Neural progenitor cell (in vitro differentiated cells): ENCODE results near the gene ACTR1A.
"Not testable (repeated sequence)": the region's sequence is repeated elsewhere in the genome, so short reads cannot be mapped to it uniquely, and the experiment has no call there.

Experiments used
- EZH2 ChIP-seq: fragments of 200-600 bp; sonication (generic); IDR thresholded peaks from 2 replicates; pipeline ENCODE4 v1.6.1; 2017; ENCODE audit warnings: antibody characterized with exemption, mild to moderate bottlenecking, moderate library complexity
- EZH2phosphoT487 ChIP-seq: fragments of 200-600 bp; sonication (generic); IDR thresholded peaks from 2 replicates; pipeline ENCODE4 v1.6.1; 2017; ENCODE audit warnings: antibody characterized with exemption
- TF ChIP-seq, protein P1 (sequence below): fragments of 200-600 bp; sonication (generic); IDR thresholded peaks from 2 replicates; pipeline ENCODE4 v1.5.1; 2017; ENCODE audit warnings: antibody characterized with exemption, mild to moderate bottlenecking

DNA sequence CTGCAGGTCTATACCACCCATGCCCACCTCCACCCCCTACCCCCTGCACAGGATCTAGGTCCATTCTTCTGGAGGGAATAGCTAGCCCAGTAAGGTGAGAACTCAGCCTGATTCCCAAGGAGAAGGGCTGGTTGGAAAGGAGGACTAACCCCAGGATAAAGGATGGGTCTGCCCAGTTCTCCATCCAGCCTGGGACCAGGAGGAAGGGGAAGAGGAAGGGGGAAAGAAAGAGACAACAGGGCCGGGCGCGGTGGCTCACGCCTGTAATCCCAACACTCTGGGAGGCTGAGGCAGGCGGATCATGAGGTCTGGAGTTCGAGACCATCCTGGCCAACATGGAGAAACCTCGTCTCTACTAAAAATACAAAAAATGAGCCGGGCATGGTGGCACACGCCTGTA, 32.5 kb upstream of the ACTR1A start:
- TF ChIP-seq, protein P1, sequence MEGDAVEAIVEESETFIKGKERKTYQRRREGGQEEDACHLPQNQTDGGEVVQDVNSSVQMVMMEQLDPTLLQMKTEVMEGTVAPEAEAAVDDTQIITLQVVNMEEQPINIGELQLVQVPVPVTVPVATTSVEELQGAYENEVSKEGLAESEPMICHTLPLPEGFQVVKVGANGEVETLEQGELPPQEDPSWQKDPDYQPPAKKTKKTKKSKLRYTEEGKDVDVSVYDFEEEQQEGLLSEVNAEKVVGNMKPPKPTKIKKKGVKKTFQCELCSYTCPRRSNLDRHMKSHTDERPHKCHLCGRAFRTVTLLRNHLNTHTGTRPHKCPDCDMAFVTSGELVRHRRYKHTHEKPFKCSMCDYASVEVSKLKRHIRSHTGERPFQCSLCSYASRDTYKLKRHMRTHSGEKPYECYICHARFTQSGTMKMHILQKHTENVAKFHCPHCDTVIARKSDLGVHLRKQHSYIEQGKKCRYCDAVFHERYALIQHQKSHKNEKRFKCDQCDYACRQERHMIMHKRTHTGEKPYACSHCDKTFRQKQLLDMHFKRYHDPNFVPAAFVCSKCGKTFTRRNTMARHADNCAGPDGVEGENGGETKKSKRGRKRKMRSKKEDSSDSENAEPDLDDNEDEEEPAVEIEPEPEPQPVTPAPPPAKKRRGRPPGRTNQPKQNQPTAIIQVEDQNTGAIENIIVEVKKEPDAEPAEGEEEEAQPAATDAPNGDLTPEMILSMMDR: not testable (repeated sequence)
- not testable (repeated sequence) for TF ChIP-seq EZH2, EZH2phosphoT487
